Activated CD4-positive, alpha-beta T cell treated with anti-CD3 and anti-CD28 coated beads, Interleukin-2, amount 50 U/mL, for 16 hours (primary cell): Measurements from ENCODE around the gene ZNF30.
"Not testable (repeated sequence)": the region's sequence is repeated elsewhere in the genome, so short reads cannot be mapped to it uniquely, and the experiment has no call there.

Experiments used
- DNase-seq: peaks from one replicate; pipeline ENCODE4 v3.0.0-alpha.2; 2020

ZNF30 gene

GRCh38 chr19:34926685-34927375, at the start of gene ZNF30:
ZNF30 (plus strand) TSS chr19:34926903; CDS start chr19:34929948, 3,045 bp downstream.
- DNase-seq, result peak; percentile 84

GRCh38 chr19:34879563-34879962, 47.1 kb upstream of the ZNF30 start:
- DNase-seq, result no peak

- no peak for DNase-seq
Observed at GRCh38 chr19:34880034-34880433, 46.7 kb upstream of the ZNF30 start.

DNA sequence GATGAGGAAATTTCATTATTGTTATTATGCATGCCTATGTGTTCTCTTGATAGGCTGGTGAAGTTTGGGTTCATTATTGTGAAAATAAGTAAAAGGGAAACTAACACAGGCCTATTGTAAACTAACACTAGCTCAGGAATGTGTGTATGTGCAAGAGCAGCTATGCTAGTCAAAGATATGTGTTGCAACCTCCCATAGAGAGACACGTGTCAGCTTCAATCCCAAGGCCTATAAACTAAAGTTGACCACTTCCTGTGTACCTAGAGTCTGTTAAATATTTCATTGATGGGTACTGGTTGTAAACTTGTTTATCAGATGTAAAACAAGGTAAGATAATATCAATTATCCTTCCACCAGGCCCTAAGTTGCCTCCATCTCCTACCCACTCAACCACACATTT, 44.7 kb upstream of the ZNF30 start:
- DNase-seq, result no peak

DNA sequence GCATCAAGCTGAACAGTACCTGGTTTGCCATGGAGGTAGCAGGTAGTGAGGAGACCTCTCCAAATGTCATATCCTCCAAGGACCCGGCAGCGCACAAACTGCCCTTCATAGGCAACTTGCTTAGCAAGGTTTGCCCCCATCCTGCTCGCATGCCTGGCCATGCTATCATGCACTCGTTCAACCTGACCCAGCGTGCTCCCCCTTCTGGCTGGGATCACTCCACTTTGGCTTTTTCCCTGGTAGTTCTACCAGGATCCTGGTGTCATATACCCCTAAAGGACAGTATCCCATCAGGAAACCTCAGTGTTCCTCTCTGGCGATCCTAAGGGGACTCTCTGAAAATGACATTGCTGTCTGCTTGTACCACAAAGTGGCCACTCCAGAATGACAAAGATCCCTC, 38.6 kb upstream of the ZNF30 start:
- DNase-seq, result no peak

- no peak for DNase-seq
Observed at GRCh38 chr19:34900245-34900644, 26.5 kb upstream of the ZNF30 start.

GRCh38 chr19:34904664-34905527, 21.8 kb upstream of the ZNF30 start:
- DNase-seq, result no peak

- DNase-seq, result no peak
Observed at GRCh38 chr19:34910770-34911169, 15.9 kb upstream of the ZNF30 start.

GRCh38 chr19:34917144-34917543, 9.6 kb upstream of the ZNF30 start:
- DNase-seq, result not testable (repeated sequence)

DNA sequence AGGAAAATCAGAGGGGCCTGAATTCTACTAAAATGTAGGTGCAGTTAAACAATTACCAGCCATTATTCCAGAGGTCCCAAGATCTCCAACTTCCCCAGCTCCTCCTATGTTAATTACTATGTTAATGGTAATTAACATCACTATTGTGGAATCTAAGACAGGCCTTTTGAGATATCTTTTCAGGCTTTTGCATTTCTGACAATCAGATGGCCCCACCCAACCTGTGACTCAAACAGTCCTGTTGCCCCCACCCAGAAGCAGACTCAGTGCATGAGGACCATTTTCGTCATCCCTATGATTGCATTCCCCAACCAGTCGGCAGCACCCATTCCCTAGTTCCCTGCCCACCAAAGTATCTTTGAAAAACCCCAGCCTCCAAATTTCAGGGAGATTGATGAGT, 8.5 kb upstream of the ZNF30 start:
- no peak for DNase-seq

GRCh38 chr19:34920090-34920786, 6.5 kb upstream of the ZNF30 start:
- DNase-seq, result not testable (repeated sequence)

- DNase-seq, result no peak
Observed at GRCh38 chr19:34925278-34925855, 1.3 kb upstream of the ZNF30 start.

DNA sequence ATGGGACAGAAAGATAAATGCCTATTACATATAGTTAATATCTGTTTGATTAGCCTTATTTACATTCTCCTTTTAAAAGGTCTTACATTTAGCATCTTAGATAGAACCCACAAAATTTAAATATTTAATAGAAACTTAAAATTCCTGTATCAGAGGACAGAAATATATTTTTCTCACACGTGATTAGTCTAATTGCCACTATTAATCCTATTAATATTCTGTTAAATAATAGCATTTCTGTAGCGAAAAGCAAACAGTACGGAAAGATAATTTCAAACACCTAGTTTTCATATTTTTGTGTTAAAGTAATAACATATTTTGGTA, 380 bp upstream of the ZNF30 start:
- DNase-seq, result no peak

DNA sequence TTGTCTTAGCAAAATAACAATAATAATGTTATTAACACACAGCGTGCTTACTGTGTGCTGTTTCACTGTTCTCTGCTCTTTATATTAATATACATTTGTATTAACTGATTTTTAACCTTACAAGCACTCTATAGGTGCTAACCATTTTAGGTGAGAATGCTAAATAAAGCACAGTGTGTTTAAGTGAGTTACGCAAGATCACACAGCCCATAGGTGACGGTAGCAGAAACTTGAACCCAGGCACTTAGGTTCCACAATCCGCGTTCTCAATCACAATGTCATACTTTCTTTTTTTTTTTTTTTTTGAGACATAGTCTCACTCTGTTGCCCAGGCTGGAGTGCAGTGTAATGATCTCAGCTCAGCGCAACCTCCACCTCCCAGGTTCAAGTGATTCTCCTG, 5.8 kb downstream of the ZNF30 start:
- no peak for DNase-seq

DNA sequence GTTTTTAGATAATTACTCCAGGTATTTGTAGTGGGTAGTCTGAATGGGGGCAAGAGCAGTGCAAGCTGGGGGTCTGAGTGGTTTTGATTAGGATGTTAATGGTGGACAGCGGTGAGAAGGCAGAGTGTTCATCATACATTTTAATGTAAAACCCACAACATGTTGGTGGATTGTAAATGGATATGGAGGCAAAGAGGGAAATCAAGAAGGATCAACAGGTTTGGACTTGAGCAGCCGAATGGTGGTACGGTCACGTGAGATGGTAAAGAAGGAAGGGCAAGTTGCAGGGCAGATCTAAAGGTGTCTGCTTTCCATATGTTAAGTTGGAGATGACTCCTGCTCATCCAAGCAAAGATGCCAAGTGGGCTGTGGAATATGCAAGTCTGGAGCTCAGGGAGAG, 9.5 kb downstream of the ZNF30 start:
- no peak for DNase-seq

DNA sequence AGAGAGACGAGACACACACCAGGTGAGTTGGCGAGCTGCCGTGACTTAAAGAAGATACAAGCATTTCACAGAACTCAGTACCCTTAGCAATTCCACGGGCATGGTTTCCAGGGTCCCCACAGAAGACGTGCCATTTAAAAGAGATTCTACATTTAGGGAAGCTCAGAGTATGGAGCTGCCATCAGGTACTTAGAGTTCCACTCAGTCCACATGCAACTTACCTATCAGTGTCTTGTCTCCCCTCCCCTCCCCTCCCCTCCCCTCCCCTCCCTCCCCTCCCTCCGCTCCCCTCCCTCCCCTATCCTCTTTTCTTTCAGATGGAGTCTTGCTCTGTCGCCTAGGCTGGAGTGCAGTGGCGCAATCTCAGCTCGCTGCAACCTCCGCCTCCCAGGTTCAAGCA, 12.2 kb downstream of the ZNF30 start:
- no peak for DNase-seq

DNA sequence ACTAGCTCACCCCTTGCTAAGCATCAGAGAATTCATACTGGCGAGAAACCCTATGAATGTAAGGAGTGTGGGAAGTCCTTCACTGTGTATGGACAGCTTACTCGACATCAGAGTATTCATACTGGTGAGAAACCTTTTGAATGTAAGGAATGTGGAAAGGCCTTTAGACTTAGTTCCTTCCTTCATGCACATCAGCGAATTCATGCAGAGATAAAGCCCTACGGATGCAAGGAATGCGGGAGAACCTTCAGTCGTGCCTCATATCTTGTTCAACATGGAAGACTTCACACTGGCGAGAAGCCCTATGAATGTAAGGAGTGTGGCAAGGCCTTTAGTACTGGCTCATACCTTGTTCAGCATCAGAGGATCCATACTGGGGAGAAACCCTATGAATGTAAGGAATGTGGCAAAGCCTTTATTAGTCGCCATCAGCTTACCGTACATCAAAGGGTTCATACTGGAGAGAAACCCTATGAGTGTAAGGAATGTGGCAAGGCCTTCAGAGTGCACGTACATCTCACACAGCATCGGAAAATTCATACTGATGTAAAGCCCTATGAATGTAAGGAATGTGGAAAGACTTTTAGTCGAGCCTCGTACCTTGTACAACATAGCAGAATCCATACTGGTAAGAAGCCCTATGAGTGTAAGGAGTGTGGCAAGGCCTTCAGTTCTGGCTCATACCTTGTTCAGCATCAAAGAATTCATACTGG, 17.3 kb downstream of the ZNF30 start:
- DNase-seq, result no peak

DNA sequence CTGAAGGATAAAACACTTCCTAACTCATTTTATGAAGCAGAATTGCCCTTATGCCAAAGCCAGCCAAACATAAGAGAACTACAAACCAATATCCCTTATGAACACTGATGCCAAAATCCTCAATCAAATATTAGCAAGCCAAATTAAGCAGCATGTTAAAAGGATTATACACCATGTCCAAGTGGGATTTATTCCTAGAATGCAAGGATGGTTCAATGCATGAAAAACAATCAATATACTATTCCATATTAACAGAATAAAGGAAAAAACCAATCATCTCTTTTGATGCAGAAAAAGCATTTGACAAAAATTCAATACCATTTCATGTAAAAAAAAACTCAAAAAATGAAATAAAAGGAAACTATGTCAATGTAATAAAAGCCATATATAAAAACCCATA, 26.4 kb downstream of the ZNF30 start:
- no peak for DNase-seq

GRCh38 chr19:34957830-34958751, 31.4 kb downstream of the ZNF30 start:
- no peak for DNase-seq

DNA sequence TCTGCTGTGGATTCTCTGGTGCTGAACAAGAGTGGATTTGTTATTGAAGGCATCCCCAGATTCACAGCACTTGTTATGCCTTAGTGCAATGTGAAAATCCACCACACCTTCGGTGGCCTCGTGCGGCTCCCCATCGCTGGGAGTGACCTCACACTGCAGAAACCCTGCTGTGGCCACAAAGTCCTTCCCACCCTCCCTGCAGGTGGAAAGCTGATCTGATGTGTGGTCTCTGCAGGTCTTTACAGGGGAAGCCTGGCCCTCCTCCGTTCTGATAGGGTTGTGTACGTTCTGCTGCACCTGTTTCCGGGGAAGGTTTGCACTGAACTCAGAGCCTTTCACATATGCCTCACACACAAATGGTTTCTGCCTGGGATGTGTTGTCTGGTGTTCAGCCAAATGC, 32.3 kb downstream of the ZNF30 start:
- DNase-seq, result no peak

GRCh38 chr19:34960103-34960805, 33.6 kb downstream of the ZNF30 start:
- DNase-seq, result no peak
